Esophagus squamous epithelium (tissue), 4 donors: Measurements from ENCODE around the gene EGFR.

Experiments
- CTCF ChIP-seq, 6 experiments: fragments of 450-650 bp in 4 of 6; fragments of 200-600 bp in 2 of 6; sonication (generic) in 2 of 6; IDR thresholded peaks; one replicate each; pipeline ENCODE4 v1.5.1; 2016 to 2019; ENCODE audit warnings: antibody characterized with exemption in 6 of 6, mild to moderate bottlenecking in 4 of 6, moderate library complexity in 4 of 6
- POLR2A ChIP-seq, 4 donors: fragments of 450-650 bp; IDR thresholded peaks; one replicate each; pipeline ENCODE4 v1.6.1; 2017; ENCODE audit warnings: antibody characterized with exemption in 4 of 4, mild to moderate bottlenecking in 4 of 4, moderate library complexity in 3 of 4

DNA sequence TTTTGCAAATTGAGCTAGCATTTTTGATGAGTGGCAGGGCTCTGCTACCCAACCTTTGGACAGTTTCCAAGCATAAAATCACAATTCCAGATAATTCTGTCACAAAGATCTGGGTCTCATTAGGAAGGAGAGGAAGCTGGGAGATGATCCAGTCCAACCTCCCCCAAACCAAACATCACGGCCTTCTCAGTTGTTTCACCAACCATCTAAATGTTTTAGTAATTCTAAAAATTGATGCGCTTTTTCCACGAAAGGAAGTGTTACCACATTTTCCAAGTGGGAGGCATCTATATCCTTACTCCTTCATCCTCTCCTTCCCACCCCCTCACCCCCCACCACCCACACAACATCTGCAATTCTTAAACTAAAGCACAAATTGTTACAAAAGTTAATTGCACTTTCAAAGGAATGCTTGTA lies 108.3 kb downstream of the EGFR start:
- TF ChIP-seq CTCF (IDR thresholded peaks at IDR 0.05) (no peak), POLR2A (IDR thresholded peaks at IDR 0.05) (no peak)
